SK-N-SH treated with all-trans-retinoic acid at 6 μM for 48 hours (cell line): ENCODE data around the gene GPR180.

Experiments used
- PPARA ChIP-seq: fragments of 250-450 bp; sonication (Bioruptor Pico); IDR thresholded peaks from 2 replicates; pipeline ENCODE4 v1.5.0; 2020; ENCODE audit warnings: mild to moderate bottlenecking, borderline replicate concordance
- ZFP3 ChIP-seq: fragments of 250-450 bp; sonication (Bioruptor Pico); IDR thresholded peaks from 2 replicates; pipeline ENCODE4 v1.5.0; 2020; ENCODE audit warnings: mild to moderate bottlenecking, moderate library complexity
- ZNF8 ChIP-seq: fragments of 450-650 bp; formaldehyde crosslinking; IDR thresholded peaks from 2 replicates; pipeline ENCODE4 v1.5.0; 2020; ENCODE audit warnings: mild to moderate bottlenecking, moderate library complexity
- TF ChIP-seq, protein P1 (sequence below): fragments of 250-450 bp; sonication (Bioruptor Pico); IDR thresholded peaks from 2 replicates; pipeline ENCODE4 v1.8.0; 2020; ENCODE audit warnings: mild to moderate bottlenecking, moderate library complexity, borderline replicate concordance

GRCh38 chr13:94602467-94602866 lies 810 bp downstream of the GPR180 start:
- no peak for TF ChIP-seq PPARA (CRISPR knock-in tag)
- TF ChIP-seq, protein P1, sequence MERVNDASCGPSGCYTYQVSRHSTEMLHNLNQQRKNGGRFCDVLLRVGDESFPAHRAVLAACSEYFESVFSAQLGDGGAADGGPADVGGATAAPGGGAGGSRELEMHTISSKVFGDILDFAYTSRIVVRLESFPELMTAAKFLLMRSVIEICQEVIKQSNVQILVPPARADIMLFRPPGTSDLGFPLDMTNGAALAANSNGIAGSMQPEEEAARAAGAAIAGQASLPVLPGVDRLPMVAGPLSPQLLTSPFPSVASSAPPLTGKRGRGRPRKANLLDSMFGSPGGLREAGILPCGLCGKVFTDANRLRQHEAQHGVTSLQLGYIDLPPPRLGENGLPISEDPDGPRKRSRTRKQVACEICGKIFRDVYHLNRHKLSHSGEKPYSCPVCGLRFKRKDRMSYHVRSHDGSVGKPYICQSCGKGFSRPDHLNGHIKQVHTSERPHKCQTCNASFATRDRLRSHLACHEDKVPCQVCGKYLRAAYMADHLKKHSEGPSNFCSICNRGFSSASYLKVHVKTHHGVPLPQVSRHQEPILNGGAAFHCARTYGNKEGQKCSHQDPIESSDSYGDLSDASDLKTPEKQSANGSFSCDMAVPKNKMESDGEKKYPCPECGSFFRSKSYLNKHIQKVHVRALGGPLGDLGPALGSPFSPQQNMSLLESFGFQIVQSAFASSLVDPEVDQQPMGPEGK = no peak
- TF ChIP-seq ZNF8 = no peak
- TF ChIP-seq ZFP3 = no peak
